ENCODE results near the gene CENPA. TPM values are rescaled to one million over a fixed set of nuclear protein-coding genes. Genes with fewer than 3 reads are reported as not detected.
"Not testable (repeated sequence)": the region's sequence is repeated elsewhere in the genome, so short reads cannot be mapped to it uniquely, and the experiment has no call there.

CENPA gene
- total RNA-seq = 4.1 TPM

- peak; percentile 99 for DNase-seq
Measured at GRCh38 chr2:26785431-26786206, at the start of gene CENPA. Gene CENPA (plus strand): TSS chr2:26786056. CDS start chr2:26786197, 141 bp downstream.

DNA sequence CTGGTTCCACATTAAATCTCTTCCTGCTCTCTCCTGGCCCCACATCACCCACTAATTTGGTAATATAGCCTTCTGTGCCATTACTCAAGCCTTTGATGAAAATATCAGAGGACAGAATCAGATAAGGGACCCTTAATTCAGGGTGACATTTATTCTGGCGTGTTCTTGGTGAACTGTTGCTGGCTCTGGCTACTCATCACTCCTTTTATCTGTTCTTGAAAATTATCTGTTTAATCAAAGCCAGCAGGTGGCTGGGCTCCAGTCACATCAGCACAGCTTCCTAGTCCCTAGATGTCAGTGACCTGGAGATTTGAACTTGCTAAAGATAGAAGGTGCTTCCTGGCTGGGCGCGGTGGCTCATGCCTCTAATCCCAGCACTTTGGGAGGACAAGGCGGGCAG, 48.6 kb upstream of the CENPA start:
- no peak for DNase-seq

GRCh38 chr2:26738481-26738880, 47.4 kb upstream of the CENPA start:
- no peak for DNase-seq

DNA sequence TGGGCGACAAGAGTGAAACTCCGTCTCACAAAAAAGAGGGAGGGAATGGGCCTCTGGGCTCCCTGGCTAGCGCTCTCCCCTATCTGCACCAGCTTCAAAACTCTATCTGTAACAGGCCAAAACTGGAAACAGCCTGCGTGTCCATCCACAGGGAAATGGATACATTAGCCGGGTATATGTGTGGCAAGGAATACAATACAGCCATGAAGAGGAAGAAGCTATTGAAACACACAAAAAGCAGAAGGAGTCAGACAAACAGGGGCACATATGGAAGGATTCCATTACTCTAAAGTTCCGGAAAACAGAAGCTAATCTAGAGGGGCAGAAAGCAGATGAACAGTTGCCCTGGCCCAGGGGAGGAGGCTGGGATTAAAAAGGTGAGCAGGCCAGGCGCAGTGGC, 46.3 kb upstream of the CENPA start:
- no peak for DNase-seq

DNA sequence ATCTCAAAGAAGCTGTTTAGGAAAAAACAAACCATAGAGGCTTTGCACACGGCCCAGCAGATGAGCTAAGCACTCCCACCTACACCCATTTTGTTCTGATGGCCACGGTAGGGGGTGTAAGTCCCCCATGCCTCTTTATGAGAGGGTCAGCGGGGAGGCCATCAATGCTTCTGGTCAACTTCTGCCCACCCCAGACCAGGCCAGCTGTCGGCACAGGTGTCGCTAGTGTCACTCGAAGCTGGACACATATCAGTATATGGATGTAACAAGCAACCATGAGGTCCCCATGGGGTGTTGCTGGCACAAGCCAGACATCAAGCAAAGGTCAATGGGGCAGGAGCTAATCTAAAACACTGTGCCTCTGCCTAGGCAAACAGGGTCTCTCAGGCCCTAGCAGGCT, 45.5 kb upstream of the CENPA start:
- no peak for DNase-seq

DNA sequence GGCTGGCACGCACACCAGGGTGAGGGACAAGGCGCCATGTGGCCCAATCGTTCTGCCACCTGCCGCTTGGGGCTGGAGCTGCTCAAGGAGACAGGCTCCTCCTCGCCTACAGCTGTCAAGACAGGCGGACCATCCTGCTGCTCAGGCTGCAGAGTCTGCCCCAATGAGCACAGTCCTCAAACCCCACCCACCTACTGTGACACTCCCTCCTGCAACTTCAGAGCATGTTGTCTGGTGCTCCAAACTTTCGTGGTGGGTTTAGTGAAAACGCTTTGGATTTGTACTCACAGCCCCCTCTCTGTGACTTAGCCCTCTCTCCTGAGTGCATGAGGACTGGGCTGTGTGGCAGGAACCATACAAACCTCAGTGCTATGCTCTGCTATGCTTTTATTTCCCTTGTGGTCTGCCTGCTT, 45.0 kb upstream of the CENPA start:
- no peak for DNase-seq

GRCh38 chr2:26742048-26742770, 43.6 kb upstream of the CENPA start:
- DNase-seq = no peak

- DNase-seq = no peak
Measured at GRCh38 chr2:26743852-26744251, 42.0 kb upstream of the CENPA start.

DNA sequence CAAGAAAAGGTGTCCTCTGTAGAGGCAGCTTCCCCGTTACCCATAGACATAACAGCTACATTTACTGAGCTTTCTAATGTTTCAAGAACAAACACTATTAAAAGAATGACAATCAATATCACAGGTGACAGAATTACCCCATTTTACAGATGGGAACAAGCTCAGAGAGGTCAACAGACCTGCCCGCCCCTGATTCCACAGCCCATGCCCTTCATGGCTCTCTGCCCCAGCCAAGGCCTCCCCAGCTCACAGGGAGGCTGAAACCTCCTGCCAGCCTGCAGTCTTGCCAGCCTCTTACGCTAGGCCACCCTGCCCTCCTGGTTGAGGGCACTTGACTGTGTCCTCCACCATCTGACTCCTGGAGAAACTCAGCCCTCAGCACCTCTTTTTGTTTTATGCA, 40.9 kb upstream of the CENPA start:
- DNase-seq = no peak

- DNase-seq = peak; percentile 37
Measured at GRCh38 chr2:26745609-26746327, 40.1 kb upstream of the CENPA start.

DNA sequence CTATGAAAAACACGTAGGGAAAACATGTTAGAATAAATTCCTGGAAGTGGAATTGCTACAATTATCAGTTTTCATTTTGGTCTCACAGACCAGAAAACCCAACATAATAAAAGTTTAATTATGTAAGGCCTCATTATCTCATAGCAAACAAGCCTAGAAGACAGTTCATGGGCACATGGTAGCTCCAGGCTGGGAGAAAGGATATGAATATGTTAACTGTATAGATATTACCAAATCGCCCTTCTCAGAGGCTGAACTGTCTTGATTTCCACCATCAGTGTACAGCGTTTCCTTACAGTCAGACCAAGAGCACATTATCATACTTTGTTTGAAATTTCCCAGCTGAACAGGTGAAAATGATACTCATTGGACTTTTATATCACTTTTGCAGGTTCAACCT, 38.9 kb upstream of the CENPA start:
- no peak for DNase-seq

- DNase-seq = not testable (repeated sequence)
Measured at GRCh38 chr2:26749787-26750420, 36.0 kb upstream of the CENPA start.

DNA sequence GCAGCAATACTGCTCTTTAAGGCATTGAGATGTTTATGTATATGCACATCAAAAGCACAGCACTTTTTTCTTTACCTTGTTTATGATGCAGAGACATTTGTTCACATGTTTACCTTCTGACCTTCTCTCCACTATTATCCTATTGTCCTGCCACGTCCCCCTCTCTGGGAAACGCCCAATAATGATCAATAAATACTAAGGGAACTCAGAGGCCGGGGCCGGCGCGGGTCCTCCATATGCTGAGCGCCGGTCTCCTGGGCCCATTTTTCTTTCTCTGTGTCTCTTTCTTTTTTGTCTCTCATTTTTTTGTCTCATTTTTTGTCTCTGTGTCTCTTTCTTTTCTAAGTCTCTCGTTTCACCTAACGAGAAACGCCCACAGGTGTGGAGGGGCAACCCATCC, 35.4 kb upstream of the CENPA start:
- not testable (repeated sequence) for DNase-seq

DNA sequence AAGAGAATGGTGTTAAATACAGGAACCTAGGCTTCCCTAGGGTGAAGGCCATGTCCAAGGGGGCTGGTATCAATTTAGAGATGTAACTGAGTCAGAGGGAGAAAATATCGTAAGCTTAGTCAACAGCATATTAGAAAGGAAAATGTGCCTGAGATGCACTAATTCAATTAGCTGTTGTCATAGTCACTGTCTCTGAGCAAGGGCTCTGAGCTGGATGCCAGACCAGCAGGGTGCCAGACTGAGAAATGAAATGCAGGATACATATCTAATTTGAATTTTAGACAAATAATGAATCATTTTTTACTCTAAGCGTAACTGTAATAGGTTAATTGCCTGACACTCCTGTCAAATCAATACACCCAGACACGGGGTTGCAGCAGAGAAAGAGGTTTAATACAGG, 33.2 kb upstream of the CENPA start:
- no peak for DNase-seq

DNA sequence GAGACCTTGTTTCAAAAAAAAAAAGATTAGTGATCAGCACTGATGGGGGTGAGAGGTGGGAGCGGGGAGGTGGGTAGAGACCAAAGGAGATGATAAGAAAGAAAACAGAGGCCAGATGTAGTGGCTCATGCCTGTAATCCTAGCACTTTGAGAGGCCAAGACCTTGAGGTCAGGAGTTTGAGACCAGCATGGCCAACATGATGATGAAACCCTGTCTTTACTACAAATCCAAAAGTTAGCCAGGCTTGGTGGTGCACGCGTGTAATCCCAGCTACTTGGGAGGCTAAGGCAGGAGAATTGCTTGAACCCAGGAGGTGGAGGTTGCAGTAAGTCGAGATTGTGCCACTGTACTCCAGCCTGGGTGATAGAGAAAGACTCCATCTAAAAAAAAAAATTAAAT, 31.3 kb upstream of the CENPA start:
- no peak for DNase-seq

DNA sequence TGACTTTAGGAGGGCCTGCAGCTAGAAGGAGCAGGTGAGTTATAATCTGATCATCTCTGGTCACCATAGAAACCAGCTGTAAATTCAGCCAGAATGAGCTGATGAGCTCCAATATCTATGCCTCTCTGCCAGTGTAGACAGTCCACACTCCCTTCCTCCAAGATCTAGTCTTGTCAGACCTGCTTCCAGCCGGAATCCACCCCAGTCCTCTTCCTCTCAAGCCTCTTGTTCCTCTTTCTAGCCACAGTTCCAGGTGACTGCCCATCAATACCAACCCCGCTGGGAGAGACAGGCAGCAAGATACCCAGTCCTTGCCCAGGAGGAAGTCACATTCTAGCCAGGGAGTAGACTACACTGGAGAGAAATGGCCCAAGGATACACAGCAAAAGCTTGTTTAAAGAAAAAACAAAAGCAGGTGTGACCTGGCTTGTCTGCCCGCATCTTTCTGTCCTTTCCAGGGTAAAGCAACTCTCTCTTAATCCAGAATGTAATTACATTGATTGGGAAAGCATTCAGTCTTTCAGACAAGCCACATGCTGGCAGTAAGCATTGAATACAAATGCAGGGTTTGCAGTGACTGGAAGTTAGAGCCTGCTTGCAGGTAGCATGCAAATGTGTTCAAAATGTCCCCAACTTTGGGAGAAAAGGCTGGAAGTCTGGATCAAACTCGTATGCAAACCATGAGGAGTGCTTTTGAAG, 30.7 kb upstream of the CENPA start:
- no peak for DNase-seq

DNA sequence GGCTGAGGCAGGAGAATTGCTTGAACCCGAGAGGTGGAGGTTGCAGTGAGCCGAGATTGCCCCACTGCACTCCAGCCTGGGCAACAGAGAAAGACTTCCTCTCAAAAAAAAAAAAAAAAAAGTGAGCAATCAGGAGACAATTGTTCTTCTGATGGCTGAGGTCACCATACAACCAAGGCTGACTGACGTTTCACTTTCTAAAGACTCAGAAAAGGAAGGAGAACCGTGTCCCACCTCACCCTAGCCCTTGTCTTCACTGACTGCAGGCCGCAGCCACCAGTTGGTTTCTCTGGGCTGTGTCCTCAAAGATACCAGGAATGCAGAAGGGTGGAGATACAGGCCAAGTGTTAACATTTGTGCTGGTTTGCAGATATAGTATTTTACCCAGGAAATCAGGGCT, 29.5 kb upstream of the CENPA start:
- DNase-seq = no peak

- DNase-seq = no peak
Measured at GRCh38 chr2:26757873-26758789, 27.7 kb upstream of the CENPA start.

- no peak for DNase-seq
Measured at GRCh38 chr2:26758790-26759321, 27.0 kb upstream of the CENPA start.

- DNase-seq = no peak
Measured at GRCh38 chr2:26759845-26760244, 26.0 kb upstream of the CENPA start.

GRCh38 chr2:26760991-26761390, 24.9 kb upstream of the CENPA start:
- DNase-seq = not testable (repeated sequence)
